OCI-LY3 (cell line): ENCODE measurements around the gene RHBDD2.

Experiments
- H2AFZ ChIP-seq: fragments of 200-600, 300-600 bp; shearing (Covaris generic); 2 replicates; pipeline ENCODE4 v1.6.0; 2014; ENCODE audit warnings: antibody characterized with exemption, low read depth, low read length
- H3K27ac ChIP-seq: fragments of 200-600, 300-600 bp; sonication (generic); 2 replicates; pipeline ENCODE4 v1.5.1; 2014; ENCODE audit warnings: mild to moderate bottlenecking, low read length, moderate library complexity, mixed read lengths
- H3K27me3 ChIP-seq: fragments of 200-600, 300-600 bp; sonication (generic); 2 replicates; pipeline ENCODE4 v1.6.1; 2014; ENCODE audit warnings: low read depth, low read length, mixed read lengths
- H3K36me3 ChIP-seq: fragments of 200-600, 300-600 bp; sonication (generic); replicated peaks from 2 replicates; pipeline ENCODE3; 2014; ENCODE audit warnings: low read depth, low read length, mixed read lengths
- H3K4me1 ChIP-seq: fragments of 300-600, 200-600 bp; sonication (generic); 2 replicates; pipeline ENCODE4 v1.6.1; 2014; ENCODE audit warnings: low read length, mixed read lengths
- H3K4me2 ChIP-seq: fragments of 200-600, 300-600 bp; sonication (generic); 2 replicates; pipeline ENCODE4 v1.6.1; 2014; ENCODE audit warnings: low read length, mixed read lengths
- H3K4me3 ChIP-seq: fragments of 300-600, 200-600 bp; sonication (generic); 2 replicates; pipeline ENCODE4 v1.5.1; 2014; ENCODE audit warnings: antibody characterized with exemption, mild to moderate bottlenecking, low read length, moderate library complexity
- H3K79me2 ChIP-seq: fragments of 300-600, 200-600 bp; shearing (Covaris generic); 2 replicates; pipeline ENCODE4 v1.6.1; 2014; ENCODE audit warnings: mild to moderate bottlenecking, low read length, mixed read lengths
- H3K9ac ChIP-seq: fragments of 300-600, 200-600 bp; shearing (Covaris generic); 2 replicates; pipeline ENCODE4 v1.6.0; 2014; ENCODE audit warnings: mild to moderate bottlenecking, low read length, moderate library complexity
- H3K9me3 ChIP-seq: fragments of 200-600, 300-600 bp; shearing (Covaris generic); 2 replicates; pipeline ENCODE4 v1.6.1; 2014; ENCODE audit warnings: low read length, mixed read lengths; ENCODE audit not compliant: insufficient read depth
- H4K20me1 ChIP-seq: fragments of 200-600, 300-600 bp; sonication (generic); 2 replicates; pipeline ENCODE4 v1.6.1; 2016; ENCODE audit warnings: low read length, mixed read lengths; ENCODE audit not compliant: insufficient read depth
- EZH2phosphoT487 ChIP-seq: fragments of 200-600 bp; shearing (Covaris generic); IDR thresholded peaks from 2 replicates; pipeline ENCODE4 v1.6.1; 2018; ENCODE audit warnings: antibody characterized with exemption, mixed run types, low read depth
- TF ChIP-seq, protein P1 (sequence below): fragments of 200-600, 300-600 bp; sonication (generic); IDR thresholded peaks from 2 replicates; pipeline ENCODE4 v1.5.1; 2014; ENCODE audit warnings: antibody characterized with exemption, low read length, low read depth

Gene RHBDD2

GRCh38 chr7:75867390-75867717 lies 11.5 kb upstream of the RHBDD2 start:
- Histone ChIP-seq H3K4me3 (no peak overlapping the region), H3K4me2 (no peak overlapping the region), H3K36me3 (no peaks in the 10 kb centered on the region), H3K27ac (no peak overlapping the region), H2AFZ (peak overlapping the region; percentile 9; the same call in 1 of the 2 replicates), H3K9me3 (no peaks in the 10 kb centered on the region), H3K27me3 (no peaks in the 10 kb centered on the region), H3K4me1 (peaks cover 9% of the 10 kb centered on the region; the same call in 1 of the 2 replicates), H4K20me1 (no peaks in the 10 kb centered on the region), H3K79me2 (no peaks in the 10 kb centered on the region), H3K9ac (no peak overlapping the region)
- TF ChIP-seq, protein P1, sequence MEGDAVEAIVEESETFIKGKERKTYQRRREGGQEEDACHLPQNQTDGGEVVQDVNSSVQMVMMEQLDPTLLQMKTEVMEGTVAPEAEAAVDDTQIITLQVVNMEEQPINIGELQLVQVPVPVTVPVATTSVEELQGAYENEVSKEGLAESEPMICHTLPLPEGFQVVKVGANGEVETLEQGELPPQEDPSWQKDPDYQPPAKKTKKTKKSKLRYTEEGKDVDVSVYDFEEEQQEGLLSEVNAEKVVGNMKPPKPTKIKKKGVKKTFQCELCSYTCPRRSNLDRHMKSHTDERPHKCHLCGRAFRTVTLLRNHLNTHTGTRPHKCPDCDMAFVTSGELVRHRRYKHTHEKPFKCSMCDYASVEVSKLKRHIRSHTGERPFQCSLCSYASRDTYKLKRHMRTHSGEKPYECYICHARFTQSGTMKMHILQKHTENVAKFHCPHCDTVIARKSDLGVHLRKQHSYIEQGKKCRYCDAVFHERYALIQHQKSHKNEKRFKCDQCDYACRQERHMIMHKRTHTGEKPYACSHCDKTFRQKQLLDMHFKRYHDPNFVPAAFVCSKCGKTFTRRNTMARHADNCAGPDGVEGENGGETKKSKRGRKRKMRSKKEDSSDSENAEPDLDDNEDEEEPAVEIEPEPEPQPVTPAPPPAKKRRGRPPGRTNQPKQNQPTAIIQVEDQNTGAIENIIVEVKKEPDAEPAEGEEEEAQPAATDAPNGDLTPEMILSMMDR, result no peak
- TF ChIP-seq EZH2phosphoT487, result no peak

- no peaks in the 10 kb centered on the region for H3K9me3 ChIP-seq
- no peak for TF ChIP-seq EZH2phosphoT487
- TF ChIP-seq, protein P1, result no peak
- H3K4me3 ChIP-seq, result no peak overlapping the region
- H3K4me1 ChIP-seq, result peaks cover 9% of the 10 kb centered on the region; the same call in 1 of the 2 replicates
- H3K9ac ChIP-seq, result no peak overlapping the region
- no peak overlapping the region for H3K4me2 ChIP-seq
- no peaks in the 10 kb centered on the region for H4K20me1 ChIP-seq
- H3K79me2 ChIP-seq, result no peaks in the 10 kb centered on the region
- no peaks in the 10 kb centered on the region for H3K36me3 ChIP-seq
- no peak overlapping the region for H3K27ac ChIP-seq
- H3K27me3 ChIP-seq, result no peaks in the 10 kb centered on the region
- no peak overlapping the region for H2AFZ ChIP-seq
Observed at GRCh38 chr7:75868153-75868552, 10.7 kb upstream of the RHBDD2 start.

GRCh38 chr7:75869776-75870379 lies 9.0 kb upstream of the RHBDD2 start:
- peaks cover 9% of the 10 kb centered on the region; the same call in 1 of the 2 replicates for H3K4me1 ChIP-seq
- no peak for TF ChIP-seq EZH2phosphoT487
- no peaks in the 10 kb centered on the region for H3K27me3 ChIP-seq
- no peaks in the 10 kb centered on the region for H3K36me3 ChIP-seq
- no peak overlapping the region for H3K27ac ChIP-seq
- no peaks in the 10 kb centered on the region for H3K79me2 ChIP-seq
- no peak overlapping the region for H2AFZ ChIP-seq
- H3K9ac ChIP-seq, result no peak overlapping the region
- no peak overlapping the region for H3K4me3 ChIP-seq
- no peaks in the 10 kb centered on the region for H3K9me3 ChIP-seq
- no peak overlapping the region for H3K4me2 ChIP-seq
- H4K20me1 ChIP-seq, result no peaks in the 10 kb centered on the region

GRCh38 chr7:75870557-75871161 lies 8.2 kb upstream of the RHBDD2 start:
- Histone ChIP-seq H4K20me1 (no peaks in the 10 kb centered on the region), H3K36me3 (no peaks in the 10 kb centered on the region), H3K4me3 (no peak overlapping the region), H3K27me3 (no peaks in the 10 kb centered on the region), H3K4me1 (peaks cover 9% of the 10 kb centered on the region; the same call in 1 of the 2 replicates), H3K9ac (no peak overlapping the region), H2AFZ (no peak overlapping the region), H3K27ac (no peak overlapping the region), H3K79me2 (no peaks in the 10 kb centered on the region), H3K9me3 (no peaks in the 10 kb centered on the region), H3K4me2 (no peak overlapping the region)
- TF ChIP-seq, protein P1, result no peak
- no peak for TF ChIP-seq EZH2phosphoT487
